Neural progenitor cell (in vitro differentiated cells): Measurements from ENCODE around the gene MMP27.

ENCODE experiments used
- EZH2 ChIP-seq: fragments of 200-600 bp; sonication (generic); IDR thresholded peaks from 2 replicates; pipeline ENCODE4 v1.6.1; 2017; ENCODE audit warnings: antibody characterized with exemption, mild to moderate bottlenecking, moderate library complexity
- TF ChIP-seq, protein P1 (sequence below): fragments of 200-600 bp; sonication (generic); IDR thresholded peaks from 2 replicates; pipeline ENCODE4 v1.5.1; 2017; ENCODE audit warnings: antibody characterized with exemption, mild to moderate bottlenecking

GRCh38 chr11:102685754-102686153 is 19.8 kb downstream of the MMP27 start:
- TF ChIP-seq, protein P1, sequence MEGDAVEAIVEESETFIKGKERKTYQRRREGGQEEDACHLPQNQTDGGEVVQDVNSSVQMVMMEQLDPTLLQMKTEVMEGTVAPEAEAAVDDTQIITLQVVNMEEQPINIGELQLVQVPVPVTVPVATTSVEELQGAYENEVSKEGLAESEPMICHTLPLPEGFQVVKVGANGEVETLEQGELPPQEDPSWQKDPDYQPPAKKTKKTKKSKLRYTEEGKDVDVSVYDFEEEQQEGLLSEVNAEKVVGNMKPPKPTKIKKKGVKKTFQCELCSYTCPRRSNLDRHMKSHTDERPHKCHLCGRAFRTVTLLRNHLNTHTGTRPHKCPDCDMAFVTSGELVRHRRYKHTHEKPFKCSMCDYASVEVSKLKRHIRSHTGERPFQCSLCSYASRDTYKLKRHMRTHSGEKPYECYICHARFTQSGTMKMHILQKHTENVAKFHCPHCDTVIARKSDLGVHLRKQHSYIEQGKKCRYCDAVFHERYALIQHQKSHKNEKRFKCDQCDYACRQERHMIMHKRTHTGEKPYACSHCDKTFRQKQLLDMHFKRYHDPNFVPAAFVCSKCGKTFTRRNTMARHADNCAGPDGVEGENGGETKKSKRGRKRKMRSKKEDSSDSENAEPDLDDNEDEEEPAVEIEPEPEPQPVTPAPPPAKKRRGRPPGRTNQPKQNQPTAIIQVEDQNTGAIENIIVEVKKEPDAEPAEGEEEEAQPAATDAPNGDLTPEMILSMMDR, result no peak
- TF ChIP-seq EZH2, result no peak
